Trophoblast cell (in vitro differentiated cells and primary cell): ENCODE results near the gene BRD2.
"Not testable (repeated sequence)": the region's sequence is repeated elsewhere in the genome, so short reads cannot be mapped to it uniquely, and the experiment has no call there.

ENCODE experiments used
- DNase-seq, 2 donors: peaks; one replicate each; pipeline ENCODE4 v3.0.0-alpha.2; 2016
- H2AFZ ChIP-seq: 2 replicates; pipeline ENCODE4 v1.6.1; 2013; ENCODE audit warnings: low read length, moderate library complexity, mild to moderate bottlenecking; ENCODE audit not compliant: insufficient read depth, poor library complexity
- H2AK5ac ChIP-seq: 2 replicates; pipeline ENCODE4 v1.6.1; 2013; ENCODE audit warnings: mild to moderate bottlenecking, low read length
- H2BK120ac ChIP-seq: 2 replicates; pipeline ENCODE4 v1.6.1; 2013; ENCODE audit warnings: low read length, mild to moderate bottlenecking, moderate library complexity; ENCODE audit not compliant: insufficient read depth, poor library complexity
- H2BK12ac ChIP-seq: 2 replicates; pipeline ENCODE4 v1.6.1; 2013; ENCODE audit warnings: mild to moderate bottlenecking, low read length, moderate library complexity
- H2BK5ac ChIP-seq: 2 replicates; pipeline ENCODE4 v1.6.1; 2013; ENCODE audit warnings: low read length, low read depth, moderate library complexity, mild to moderate bottlenecking; ENCODE audit not compliant: poor library complexity
- H3K14ac ChIP-seq: 2 replicates; pipeline ENCODE4 v1.6.1; 2013; ENCODE audit warnings: mild to moderate bottlenecking, low read length
- H3K18ac ChIP-seq: 2 replicates; pipeline ENCODE4 v1.6.1; 2013; ENCODE audit warnings: mild to moderate bottlenecking, low read length
- H3K23ac ChIP-seq: 2 replicates; pipeline ENCODE4 v1.6.1; 2013; ENCODE audit warnings: low read length
- H3K27ac ChIP-seq: 2 replicates; pipeline ENCODE4 v1.5.1; 2013; ENCODE audit warnings: low read depth, mild to moderate bottlenecking, inconsistent platforms, low read length, moderate library complexity
- H3K27me3 ChIP-seq: 2 replicates; pipeline ENCODE4 v1.6.1; 2013; ENCODE audit warnings: inconsistent platforms, mild to moderate bottlenecking, low read length, moderate library complexity; ENCODE audit not compliant: insufficient read depth
- H3K36me3 ChIP-seq, 2 experiments: 1 replicate in 1 of 2; 2 replicates in 1 of 2; pipeline ENCODE4 v1.6.1; 2013; ENCODE audit warnings: low read length in 2 of 2, mild to moderate bottlenecking in 2 of 2, moderate library complexity in 1 of 2; ENCODE audit not compliant: insufficient read depth in 2 of 2, control insufficient read depth in 1 of 2
- H3K4ac ChIP-seq: 2 replicates; pipeline ENCODE4 v1.6.1; 2013; ENCODE audit warnings: low read depth, mild to moderate bottlenecking, low read length, moderate library complexity
- H3K4me1 ChIP-seq, 2 experiments: 1 replicate in 1 of 2; 2 replicates in 1 of 2; pipeline ENCODE4 v1.6.1; 2013; ENCODE audit warnings: low read length in 2 of 2, mild to moderate bottlenecking in 2 of 2, moderate library complexity in 1 of 2; ENCODE audit not compliant: insufficient read depth in 2 of 2, control insufficient read depth in 1 of 2
- H3K4me2 ChIP-seq: 2 replicates; pipeline ENCODE4 v1.6.1; 2013; ENCODE audit warnings: inconsistent platforms, mild to moderate bottlenecking, low read length, moderate library complexity
- H3K4me3 ChIP-seq: 2 replicates; pipeline ENCODE4 v1.5.1; 2013; ENCODE audit warnings: mild to moderate bottlenecking, low read depth, low read length, inconsistent platforms
- H3K79me1 ChIP-seq: one replicate; pipeline ENCODE4 v1.6.1; 2013; ENCODE audit warnings: low read length
- H3K79me2 ChIP-seq: 2 replicates; pipeline ENCODE4 v1.6.1; 2013; ENCODE audit warnings: low read length, mild to moderate bottlenecking; ENCODE audit not compliant: control insufficient read depth, insufficient read depth, poor library complexity
- H3K9ac ChIP-seq: 2 replicates; pipeline ENCODE4 v1.6.1; 2013; ENCODE audit warnings: mild to moderate bottlenecking, low read length
- H3K9me3 ChIP-seq: 2 replicates; pipeline ENCODE4 v1.6.1; 2013; ENCODE audit warnings: low read depth, mild to moderate bottlenecking, control low read depth, inconsistent platforms, low read length; ENCODE audit not compliant: insufficient read depth
- H4K12ac ChIP-seq: 2 replicates; pipeline ENCODE4 v1.6.1; 2013; ENCODE audit warnings: low read depth, mild to moderate bottlenecking, low read length, moderate library complexity
- H4K8ac ChIP-seq: 2 replicates; pipeline ENCODE4 v1.6.1; 2013; ENCODE audit warnings: low read depth, mild to moderate bottlenecking, low read length, moderate library complexity
- H4K91ac ChIP-seq: one replicate; pipeline ENCODE4 v1.6.1; 2013; ENCODE audit warnings: low read depth, mild to moderate bottlenecking, low read length, moderate library complexity
- WGBS: extraction: QIAGEN DNeasy Blood & Tissue Kit; methylation state at CpG from one replicate; pipeline ENCODE4 v1.1.7; 2013; ENCODE audit warnings: missing lambda C conversion rate; ENCODE audit not compliant: insufficient read length, insufficient coverage; ENCODE audit errors: extremely low coverage; 5-methylcytosine and 5-hydroxymethylcytosine counted together

The BRD2 gene

GRCh38 chr6:32942555-32943123 is 25.8 kb upstream of the BRD2 start:
- not testable (repeated sequence) for H4K8ac ChIP-seq, H2BK12ac ChIP-seq, H3K23ac ChIP-seq, H3K4me3 ChIP-seq, H3K4me2 ChIP-seq, H3K9me3 ChIP-seq, H2BK5ac ChIP-seq, H3K79me1 ChIP-seq, H4K91ac ChIP-seq, H3K27ac ChIP-seq, H3K79me2 ChIP-seq, H2AFZ ChIP-seq, H3K9ac ChIP-seq, H2AK5ac ChIP-seq, H4K12ac ChIP-seq, H3K4ac ChIP-seq, H3K18ac ChIP-seq, H2BK120ac ChIP-seq, H3K14ac ChIP-seq, H3K4me1 ChIP-seq, H3K36me3 ChIP-seq, H3K27me3 ChIP-seq, DNase-seq
- WGBS = no CpG with 5 or more reads among the region's 9 CpGs

DNA sequence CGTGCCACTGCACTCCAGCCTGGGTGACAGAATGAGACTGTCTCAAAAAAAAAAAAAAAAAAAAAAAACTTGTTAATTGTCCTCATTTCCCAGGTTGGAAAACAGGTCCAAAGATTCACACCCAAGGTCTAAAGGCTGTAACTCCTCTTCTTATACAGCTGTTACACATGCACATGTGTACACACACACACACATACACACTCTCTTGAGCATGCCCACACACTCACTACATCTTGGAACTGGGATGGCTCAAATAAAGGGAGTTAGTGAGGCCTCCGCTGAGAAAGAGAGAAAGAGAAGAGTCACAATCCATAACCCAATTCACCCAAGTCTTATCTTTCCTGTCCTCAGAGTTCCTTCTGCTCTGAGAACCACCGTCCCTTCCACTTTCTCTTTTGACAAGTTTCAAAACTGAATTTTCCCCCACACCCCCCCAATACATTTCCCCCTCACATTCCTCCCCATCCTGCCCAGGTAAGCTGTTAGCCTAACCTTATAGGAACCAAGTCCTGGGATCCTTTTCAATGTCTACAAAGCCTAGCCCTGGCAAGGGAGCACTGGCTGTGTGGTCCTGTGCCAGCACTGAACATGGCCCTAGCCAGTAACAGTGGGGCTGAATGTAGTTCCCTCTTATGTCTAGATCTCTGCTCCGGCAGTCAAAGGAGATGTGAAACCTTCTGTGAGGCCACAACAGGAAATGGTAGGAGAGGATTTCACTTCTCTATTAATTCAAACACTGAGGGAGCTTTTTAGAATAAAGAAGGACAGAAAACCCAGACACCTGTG is 24.3 kb upstream of the BRD2 start:
- H3K4me3 ChIP-seq = no peak overlapping the region
- DNase-seq = peak in 1 of 2 donors; percentile 28
- no peaks in the 10 kb centered on the region for H3K79me1 ChIP-seq
- no peak overlapping the region for H2BK120ac ChIP-seq
- no peaks in the 10 kb centered on the region for H3K36me3 ChIP-seq
- H2AK5ac ChIP-seq = no peak overlapping the region
- no peaks in the 10 kb centered on the region for H3K27me3 ChIP-seq
- no peak overlapping the region for H3K18ac ChIP-seq
- no peak overlapping the region for H3K14ac ChIP-seq
- no peaks in the 10 kb centered on the region for H3K79me2 ChIP-seq
- H2AFZ ChIP-seq = no peak overlapping the region
- no peak overlapping the region for H4K12ac ChIP-seq
- no CpG with 5 or more reads among the region's 4 CpGs for whole genome bisulfite sequencing
- no peak overlapping the region for H3K4me2 ChIP-seq
- no peak overlapping the region for H3K23ac ChIP-seq
- H2BK5ac ChIP-seq = no peak overlapping the region
- H4K8ac ChIP-seq = no peak overlapping the region
- no peak overlapping the region for H3K4ac ChIP-seq
- no peak overlapping the region for H3K9ac ChIP-seq
- H2BK12ac ChIP-seq = no peak overlapping the region
- no peak overlapping the region for H3K27ac ChIP-seq
- H3K4me1 ChIP-seq = no peaks in the 10 kb centered on the region
- no peaks in the 10 kb centered on the region for H3K9me3 ChIP-seq
- H4K91ac ChIP-seq = no peak overlapping the region

GRCh38 chr6:32945108-32945760 is 23.2 kb upstream of the BRD2 start:
- no peak overlapping the region for H3K4me3 ChIP-seq
- no peak overlapping the region for H3K18ac ChIP-seq
- no peak overlapping the region for H4K91ac ChIP-seq
- H3K9me3 ChIP-seq = no peaks in the 10 kb centered on the region
- H3K9ac ChIP-seq = no peak overlapping the region
- H4K8ac ChIP-seq = no peak overlapping the region
- H4K12ac ChIP-seq = no peak overlapping the region
- no peak overlapping the region for H2AFZ ChIP-seq
- H3K4ac ChIP-seq = no peak overlapping the region
- no peak overlapping the region for H3K23ac ChIP-seq
- H3K36me3 ChIP-seq = no peaks in the 10 kb centered on the region
- no peak overlapping the region for H3K4me2 ChIP-seq
- H2BK120ac ChIP-seq = no peak overlapping the region
- H3K79me1 ChIP-seq = no peaks in the 10 kb centered on the region
- no peaks in the 10 kb centered on the region for H3K79me2 ChIP-seq
- no peak overlapping the region for H2BK12ac ChIP-seq
- H3K27me3 ChIP-seq = no peaks in the 10 kb centered on the region
- no peak overlapping the region for H3K27ac ChIP-seq
- no peak overlapping the region for H3K14ac ChIP-seq
- no peaks in the 10 kb centered on the region for H3K4me1 ChIP-seq
- DNase-seq = no peak
- 100% methylated on average over 1 of the region's 9 CpGs for WGBS
- no peak overlapping the region for H2BK5ac ChIP-seq
- no peak overlapping the region for H2AK5ac ChIP-seq

- no peaks in the 10 kb centered on the region for H3K4me1 ChIP-seq
- H3K36me3 ChIP-seq = no peaks in the 10 kb centered on the region
- H3K9ac ChIP-seq = no peak overlapping the region
- H3K4me3 ChIP-seq = no peak overlapping the region
- H4K91ac ChIP-seq = no peak overlapping the region
- no peak overlapping the region for H4K12ac ChIP-seq
- H2AK5ac ChIP-seq = no peak overlapping the region
- H3K79me1 ChIP-seq = no peaks in the 10 kb centered on the region
- no peak overlapping the region for H4K8ac ChIP-seq
- no peak for DNase-seq
- no peak overlapping the region for H3K18ac ChIP-seq
- H3K27me3 ChIP-seq = no peaks in the 10 kb centered on the region
- H3K4ac ChIP-seq = no peak overlapping the region
- no peaks in the 10 kb centered on the region for H3K9me3 ChIP-seq
- no peak overlapping the region for H2BK120ac ChIP-seq
- H2BK5ac ChIP-seq = no peak overlapping the region
- no peak overlapping the region for H3K4me2 ChIP-seq
- H2BK12ac ChIP-seq = no peak overlapping the region
- H3K27ac ChIP-seq = no peak overlapping the region
- no peak overlapping the region for H3K23ac ChIP-seq
- no peak overlapping the region for H2AFZ ChIP-seq
- H3K79me2 ChIP-seq = no peaks in the 10 kb centered on the region
- H3K14ac ChIP-seq = no peak overlapping the region
Measured at GRCh38 chr6:32945953-32946352, 22.4 kb upstream of the BRD2 start.
